WERI-Rb-1 (cell line): Measurements from ENCODE around the gene MSLN.
A peak's percentile ranks its signal among the peaks of the same experiment; 100 is the strongest.

Experiments
- DNase-seq: peaks from one replicate; pipeline ENCODE4 v3.0.0-alpha.2; 2020
- H3K27ac ChIP-seq: fragments of 250-450 bp; sonication (Bioruptor Pico); 2 replicates; pipeline ENCODE4 v1.5.1; 2020; ENCODE audit warnings: mild to moderate bottlenecking, moderate library complexity
- H3K27me3 ChIP-seq: fragments of 250-450 bp; sonication (Bioruptor Pico); 2 replicates; pipeline ENCODE4 v1.5.1; 2021; ENCODE audit warnings: mild to moderate bottlenecking, low read depth, moderate library complexity; ENCODE audit not compliant: insufficient read depth, severe bottlenecking
- H3K36me3 ChIP-seq: fragments of 250-450 bp; sonication (Bioruptor Pico); 2 replicates; pipeline ENCODE4 v1.5.1; 2020; ENCODE audit warnings: mild to moderate bottlenecking, moderate library complexity
- H3K4me3 ChIP-seq: 2 replicates; pipeline ENCODE4 v1.5.1; 2011; ENCODE audit warnings: low read depth, mild to moderate bottlenecking, control low read depth, low read length
- H3K9me3 ChIP-seq: fragments of 250-450 bp; sonication (Bioruptor Pico); 2 replicates; pipeline ENCODE4 v1.5.1; 2021; ENCODE audit warnings: mild to moderate bottlenecking, moderate library complexity; ENCODE audit not compliant: severe bottlenecking
- TF ChIP-seq, protein P1 (sequence below): IDR thresholded peaks from 2 replicates; pipeline ENCODE4 v1.5.1; 2011; ENCODE audit warnings: low read depth, mild to moderate bottlenecking, control low read depth, inconsistent platforms, low read length

The MSLN gene

DNA sequence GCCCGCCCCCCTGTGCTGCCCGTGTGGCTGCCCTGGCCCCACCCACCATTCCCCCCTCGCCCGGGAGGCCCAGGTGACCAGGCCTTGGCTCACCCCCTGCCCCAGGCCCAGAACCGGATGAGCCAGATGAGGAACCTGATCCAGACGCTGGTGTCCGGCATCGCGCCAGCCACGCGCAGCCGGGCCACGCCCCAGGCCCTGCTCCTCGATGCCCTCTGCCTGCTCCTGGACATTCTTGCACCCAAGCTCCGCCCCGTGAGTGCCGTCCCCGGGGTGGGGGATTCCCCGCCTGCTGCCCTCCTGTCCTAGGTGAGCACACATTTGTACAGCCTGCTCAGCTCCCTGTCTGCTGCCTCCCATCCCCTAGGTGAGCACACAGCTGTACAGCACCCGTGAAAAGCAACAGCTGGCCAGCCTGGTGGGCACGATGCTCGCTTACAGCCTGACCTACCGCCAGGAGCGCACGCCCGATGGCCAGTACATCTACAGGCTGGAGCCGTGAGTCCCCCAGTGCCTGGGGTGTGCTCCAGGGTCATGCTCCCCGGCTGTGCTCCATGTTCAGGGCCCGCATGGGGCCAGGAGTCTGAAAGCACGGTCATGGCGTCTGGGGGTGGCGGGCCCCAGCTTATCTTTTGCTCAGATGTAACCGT lies 35.2 kb downstream of the MSLN start:
- TF ChIP-seq, protein P1, sequence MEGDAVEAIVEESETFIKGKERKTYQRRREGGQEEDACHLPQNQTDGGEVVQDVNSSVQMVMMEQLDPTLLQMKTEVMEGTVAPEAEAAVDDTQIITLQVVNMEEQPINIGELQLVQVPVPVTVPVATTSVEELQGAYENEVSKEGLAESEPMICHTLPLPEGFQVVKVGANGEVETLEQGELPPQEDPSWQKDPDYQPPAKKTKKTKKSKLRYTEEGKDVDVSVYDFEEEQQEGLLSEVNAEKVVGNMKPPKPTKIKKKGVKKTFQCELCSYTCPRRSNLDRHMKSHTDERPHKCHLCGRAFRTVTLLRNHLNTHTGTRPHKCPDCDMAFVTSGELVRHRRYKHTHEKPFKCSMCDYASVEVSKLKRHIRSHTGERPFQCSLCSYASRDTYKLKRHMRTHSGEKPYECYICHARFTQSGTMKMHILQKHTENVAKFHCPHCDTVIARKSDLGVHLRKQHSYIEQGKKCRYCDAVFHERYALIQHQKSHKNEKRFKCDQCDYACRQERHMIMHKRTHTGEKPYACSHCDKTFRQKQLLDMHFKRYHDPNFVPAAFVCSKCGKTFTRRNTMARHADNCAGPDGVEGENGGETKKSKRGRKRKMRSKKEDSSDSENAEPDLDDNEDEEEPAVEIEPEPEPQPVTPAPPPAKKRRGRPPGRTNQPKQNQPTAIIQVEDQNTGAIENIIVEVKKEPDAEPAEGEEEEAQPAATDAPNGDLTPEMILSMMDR: no peak
- no peak overlapping the region for H3K4me3 ChIP-seq
- no peaks in the 10 kb centered on the region for H3K27me3 ChIP-seq
- DNase-seq: no peak
- no peaks in the 10 kb centered on the region for H3K9me3 ChIP-seq
- no peak overlapping the region for H3K27ac ChIP-seq
- H3K36me3 ChIP-seq: peaks cover 54% of the 10 kb centered on the region

- Histone ChIP-seq H3K9me3 (no peaks in the 10 kb centered on the region), H3K27me3 (no peaks in the 10 kb centered on the region), H3K36me3 (peaks cover 46% of the 10 kb centered on the region), H3K27ac (no peak overlapping the region), H3K4me3 (no peak overlapping the region)
- no peak for DNase-seq
- TF ChIP-seq, protein P1: no peak
Measured at GRCh38 chr16:796296-797119, 36.0 kb downstream of the MSLN start.

DNA sequence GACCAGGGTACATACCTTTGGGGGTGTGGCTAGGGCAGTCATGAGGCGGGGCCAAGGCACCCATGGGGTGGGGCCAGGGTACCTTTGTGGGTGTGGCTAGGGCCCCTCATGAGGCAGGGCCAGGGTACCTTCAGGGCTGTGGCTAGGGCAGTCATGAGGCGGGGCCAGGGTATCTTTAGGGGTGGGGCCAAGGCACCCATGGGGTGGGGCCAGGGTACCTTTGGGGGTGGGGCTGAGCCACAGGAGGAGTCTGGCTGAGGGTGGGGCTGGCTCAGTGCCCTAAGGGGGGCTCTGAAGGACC lies 36.5 kb downstream of the MSLN start:
- DNase-seq: peak; percentile 59
- Histone ChIP-seq H3K36me3 (peaks cover 40% of the 10 kb centered on the region), H3K9me3 (no peaks in the 10 kb centered on the region), H3K27ac (no peak overlapping the region), H3K4me3 (no peak overlapping the region), H3K27me3 (no peaks in the 10 kb centered on the region)
- TF ChIP-seq, protein P1: no peak

GRCh38 chr16:797686-798085 lies 37.2 kb downstream of the MSLN start:
- Histone ChIP-seq H3K27me3 (no peaks in the 10 kb centered on the region), H3K4me3 (no peak overlapping the region), H3K27ac (no peak overlapping the region), H3K36me3 (peaks cover 34% of the 10 kb centered on the region), H3K9me3 (no peaks in the 10 kb centered on the region)
- DNase-seq: no peak
- TF ChIP-seq, protein P1: no peak

DNA sequence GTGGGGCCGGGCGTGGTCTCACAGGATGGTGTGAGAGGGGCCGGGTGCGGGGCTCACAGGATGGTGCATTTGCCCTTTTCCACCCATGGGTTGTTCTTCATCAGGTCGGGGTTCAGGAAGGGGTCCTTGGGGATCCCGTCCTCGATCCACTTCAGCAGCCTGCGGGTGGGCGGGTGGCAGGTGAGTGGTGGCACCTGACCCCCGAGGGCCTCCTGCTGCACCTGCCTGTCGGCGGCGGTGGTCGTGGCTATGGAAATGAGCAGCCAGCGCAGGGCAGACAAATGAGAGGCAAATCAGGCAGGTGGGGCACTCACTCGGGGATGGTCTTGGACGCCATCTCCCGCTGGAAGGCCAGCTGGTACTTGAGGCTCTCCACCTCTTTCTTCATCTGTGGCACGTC lies 38.1 kb downstream of the MSLN start:
- H3K36me3 ChIP-seq: peaks cover 24% of the 10 kb centered on the region
- no peak overlapping the region for H3K27ac ChIP-seq
- no peaks in the 10 kb centered on the region for H3K27me3 ChIP-seq
- H3K9me3 ChIP-seq: no peaks in the 10 kb centered on the region
- TF ChIP-seq, protein P1: no peak
- no peak for DNase-seq
- H3K4me3 ChIP-seq: no peak overlapping the region
